HepG2 (cell line): Measurements from ENCODE around the gene SOS2.

ENCODE experiments used
- CBX2 ChIP-seq, 2 experiments: fragments of 200-600 bp in 1 of 2; sonication (generic); formaldehyde crosslinking in 1 of 2; IDR thresholded peaks; 2 replicates each; pipeline versions ENCODE4 v1.7.0 to v1.8.1; 2018 to 2022; ENCODE audit warnings: low read depth in 2 of 2, low read length in 1 of 2, mild to moderate bottlenecking in 1 of 2, missing genetic modification reagents in 1 of 2
- CBX5 ChIP-seq: sonication (generic); formaldehyde crosslinking; IDR thresholded peaks from 2 replicates; pipeline ENCODE4 v1.4.0; 2020; ENCODE audit warnings: missing genetic modification reagents, borderline replicate concordance
- EZH2 ChIP-seq: conservative IDR thresholded peaks from 2 replicates; pipeline ENCODE4 v1.6.1; 2012; ENCODE audit warnings: mild to moderate bottlenecking, low read depth, low read length, moderate library complexity
- NFYB ChIP-seq: sonication (generic); formaldehyde crosslinking; IDR thresholded peaks from 2 replicates; pipeline ENCODE4 v1.4.0; 2020; ENCODE audit warnings: missing genetic modification reagents
- RAD21 ChIP-seq: fragments of 450-650 bp; formaldehyde crosslinking; IDR thresholded peaks from 2 replicates; pipeline ENCODE4 v1.5.0; 2020; ENCODE audit warnings: mild to moderate bottlenecking
- TMF1 ChIP-seq: sonication (generic); formaldehyde crosslinking; IDR thresholded peaks from 2 replicates; pipeline ENCODE4 v1.8.1; 2022; ENCODE audit warnings: low read depth, missing genetic modification reagents
- ZNF160 ChIP-seq: sonication (generic); formaldehyde crosslinking; IDR thresholded peaks from 2 replicates; pipeline ENCODE4 v1.8.0; 2022; ENCODE audit warnings: mild to moderate bottlenecking, inconsistent platforms, missing genetic modification reagents
- TF ChIP-seq, protein P1 (sequence below): sonication (generic); formaldehyde crosslinking; IDR thresholded peaks from 2 replicates; pipeline ENCODE4 v1.4.0; 2020; ENCODE audit warnings: mild to moderate bottlenecking, missing genetic modification reagents
- TF ChIP-seq, protein P2 (sequence below), 2 experiments: sonication (generic) in 1 of 2; formaldehyde crosslinking in 1 of 2; IDR thresholded peaks; 2 replicates each; pipeline versions ENCODE4 v1.4.0 to v1.6.1; 2018 to 2020; ENCODE audit warnings: missing genetic modification reagents in 2 of 2, borderline replicate concordance in 1 of 2, low read depth in 1 of 2, mild to moderate bottlenecking in 1 of 2, missing biosample characterization in 1 of 2
- TF ChIP-seq, protein P3 (sequence below): conservative IDR thresholded peaks from 2 replicates; pipeline ENCODE4 v1.6.1; 2018; ENCODE audit warnings: missing genetic modification reagents
- TF ChIP-seq, protein P4 (sequence below): sonication (generic); formaldehyde crosslinking; IDR thresholded peaks from 2 replicates; pipeline ENCODE4 v1.4.0; 2020; ENCODE audit warnings: missing genetic modification reagents

DNA sequence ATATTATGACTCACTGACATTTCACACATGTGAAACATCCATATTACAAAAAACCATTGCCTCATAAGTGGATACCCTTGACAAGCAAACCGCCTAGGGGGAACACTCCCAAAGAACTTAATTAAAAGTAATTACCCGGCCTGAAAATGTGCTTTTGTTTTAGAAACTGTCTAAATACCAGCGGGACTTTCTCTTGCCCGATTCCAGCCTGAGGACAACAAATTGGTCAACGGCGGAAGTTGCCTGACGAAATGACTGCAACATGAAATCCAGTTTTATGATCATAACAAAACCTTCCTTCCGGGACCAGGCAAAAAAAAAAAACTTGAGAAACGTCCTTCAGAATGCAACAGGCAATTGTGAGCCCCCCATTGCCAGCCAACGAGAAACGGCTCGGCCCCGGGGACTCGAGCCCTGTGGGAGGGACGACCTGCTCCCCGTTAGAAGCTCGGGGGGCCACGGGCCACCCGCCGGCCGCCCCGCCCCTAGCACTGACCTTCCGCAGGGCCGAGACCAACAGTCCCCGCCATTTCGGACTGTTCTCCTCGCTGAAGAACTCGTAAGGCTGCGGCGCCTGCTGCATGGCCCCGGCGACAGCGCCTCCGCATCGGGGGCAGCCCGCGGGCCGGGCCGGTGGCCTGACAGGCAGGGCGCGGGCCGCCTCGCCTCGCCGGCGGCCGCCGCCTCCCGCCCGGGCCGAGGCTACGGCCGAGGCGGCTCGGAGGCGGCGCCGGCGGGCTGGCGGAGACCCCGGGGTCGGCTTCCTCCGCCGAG, 490 bp downstream of the SOS2 start:
- no peak for TF ChIP-seq RAD21 (CRISPR knock-in tag)
- TF ChIP-seq NFYB (CRISPR knock-in tag) = no peak
- TF ChIP-seq ZNF160 (CRISPR knock-in tag) = no peak
- no peak for TF ChIP-seq TMF1
- TF ChIP-seq, protein P1, sequence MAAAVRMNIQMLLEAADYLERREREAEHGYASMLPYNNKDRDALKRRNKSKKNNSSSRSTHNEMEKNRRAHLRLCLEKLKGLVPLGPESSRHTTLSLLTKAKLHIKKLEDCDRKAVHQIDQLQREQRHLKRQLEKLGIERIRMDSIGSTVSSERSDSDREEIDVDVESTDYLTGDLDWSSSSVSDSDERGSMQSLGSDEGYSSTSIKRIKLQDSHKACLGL (CRISPR knock-in tag) = no peak
- TF ChIP-seq, protein P2, sequence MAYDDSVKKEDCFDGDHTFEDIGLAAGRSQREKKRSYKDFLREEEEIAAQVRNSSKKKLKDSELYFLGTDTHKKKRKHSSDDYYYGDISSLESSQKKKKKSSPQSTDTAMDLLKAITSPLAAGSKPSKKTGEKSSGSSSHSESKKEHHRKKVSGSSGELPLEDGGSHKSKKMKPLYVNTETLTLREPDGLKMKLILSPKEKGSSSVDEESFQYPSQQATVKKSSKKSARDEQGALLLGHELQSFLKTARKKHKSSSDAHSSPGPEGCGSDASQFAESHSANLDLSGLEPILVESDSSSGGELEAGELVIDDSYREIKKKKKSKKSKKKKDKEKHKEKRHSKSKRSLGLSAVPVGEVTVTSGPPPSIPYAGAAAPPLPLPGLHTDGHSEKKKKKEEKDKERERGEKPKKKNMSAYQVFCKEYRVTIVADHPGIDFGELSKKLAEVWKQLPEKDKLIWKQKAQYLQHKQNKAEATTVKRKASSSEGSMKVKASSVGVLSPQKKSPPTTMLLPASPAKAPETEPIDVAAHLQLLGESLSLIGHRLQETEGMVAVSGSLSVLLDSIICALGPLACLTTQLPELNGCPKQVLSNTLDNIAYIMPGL (CRISPR knock-in tag; IDR thresholded peaks at IDR 0.05; ENCODE audit: borderline replicate concordance in 1 of 2, low read depth in 1 of 2) = 0 out of 4 replicates have a peak, but pooled peaks of 1 of the 2 experiments have one; percentile 34
- no peak for TF ChIP-seq CBX5 (CRISPR knock-in tag)
- TF ChIP-seq CBX2 (IDR thresholded peaks at IDR 0.05; ENCODE audit: low read depth, low read length) = no peak
- no peak for TF ChIP-seq CBX2 (CRISPR knock-in tag; IDR thresholded peaks at IDR 0.05; ENCODE audit: low read depth)
- TF ChIP-seq, protein P3, sequence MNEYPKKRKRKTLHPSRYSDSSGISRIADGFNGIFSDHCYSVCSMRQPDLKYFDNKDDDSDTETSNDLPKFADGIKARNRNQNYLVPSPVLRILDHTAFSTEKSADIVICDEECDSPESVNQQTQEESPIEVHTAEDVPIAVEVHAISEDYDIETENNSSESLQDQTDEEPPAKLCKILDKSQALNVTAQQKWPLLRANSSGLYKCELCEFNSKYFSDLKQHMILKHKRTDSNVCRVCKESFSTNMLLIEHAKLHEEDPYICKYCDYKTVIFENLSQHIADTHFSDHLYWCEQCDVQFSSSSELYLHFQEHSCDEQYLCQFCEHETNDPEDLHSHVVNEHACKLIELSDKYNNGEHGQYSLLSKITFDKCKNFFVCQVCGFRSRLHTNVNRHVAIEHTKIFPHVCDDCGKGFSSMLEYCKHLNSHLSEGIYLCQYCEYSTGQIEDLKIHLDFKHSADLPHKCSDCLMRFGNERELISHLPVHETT (CRISPR knock-in tag) = no peak
- TF ChIP-seq, protein P4, sequence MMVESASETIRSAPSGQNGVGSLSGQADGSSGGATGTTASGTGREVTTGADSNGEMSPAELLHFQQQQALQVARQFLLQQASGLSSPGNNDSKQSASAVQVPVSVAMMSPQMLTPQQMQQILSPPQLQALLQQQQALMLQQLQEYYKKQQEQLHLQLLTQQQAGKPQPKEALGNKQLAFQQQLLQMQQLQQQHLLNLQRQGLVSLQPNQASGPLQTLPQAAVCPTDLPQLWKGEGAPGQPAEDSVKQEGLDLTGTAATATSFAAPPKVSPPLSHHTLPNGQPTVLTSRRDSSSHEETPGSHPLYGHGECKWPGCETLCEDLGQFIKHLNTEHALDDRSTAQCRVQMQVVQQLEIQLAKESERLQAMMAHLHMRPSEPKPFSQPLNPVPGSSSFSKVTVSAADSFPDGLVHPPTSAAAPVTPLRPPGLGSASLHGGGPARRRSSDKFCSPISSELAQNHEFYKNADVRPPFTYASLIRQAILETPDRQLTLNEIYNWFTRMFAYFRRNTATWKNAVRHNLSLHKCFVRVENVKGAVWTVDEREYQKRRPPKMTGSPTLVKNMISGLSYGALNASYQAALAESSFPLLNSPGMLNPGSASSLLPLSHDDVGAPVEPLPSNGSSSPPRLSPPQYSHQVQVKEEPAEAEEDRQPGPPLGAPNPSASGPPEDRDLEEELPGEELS (CRISPR knock-in tag) = no peak
- TF ChIP-seq EZH2 = no peak
